ENCODE results near the gene ANKMY1. TPM values are rescaled to one million over a fixed set of nuclear protein-coding genes. Genes with fewer than 3 reads are reported as not detected.

The ANKMY1 gene
- total RNA-seq, 1 donor from 2014 or later: 25.1 TPM

GRCh38 chr2:240478346-240479110 is 79.3 kb downstream of the ANKMY1 start:
- DNase-seq (ENCODE audit: low spot score): no peak
- intact Hi-C loops (cut with micrococcal nuclease): no loop called here

GRCh38 chr2:240477916-240478315 is 79.9 kb downstream of the ANKMY1 start:
- Mint-ChIP-seq H3K4me1 (ENCODE audit: low read depth) (no peaks in the 10 kb centered on the region), H3K4me3 (ENCODE audit: low read depth) (no peak overlapping the region), H3K36me3 (ENCODE audit: low read depth) (no peaks in the 10 kb centered on the region), H3K9me3 (peaks cover 20% of the 10 kb centered on the region), H3K27ac (no peak overlapping the region), H3K27me3 (ENCODE audit: low read depth) (no peaks in the 10 kb centered on the region)
- intact Hi-C loops (cut with micrococcal nuclease): no loop called here
- no peak for DNase-seq (ENCODE audit: low spot score)

More at GRCh38 chr2:240478346-240479110, 79.3 kb downstream of the ANKMY1 start:
- no peak overlapping the region for H3K27ac Mint-ChIP-seq
- H3K4me3 Mint-ChIP-seq (ENCODE audit: low read depth): no peak overlapping the region
- peaks cover 14% of the 10 kb centered on the region for H3K9me3 Mint-ChIP-seq
- no peaks in the 10 kb centered on the region for H3K36me3 Mint-ChIP-seq (ENCODE audit: low read depth)
- H3K27me3 Mint-ChIP-seq (ENCODE audit: low read depth): no peaks in the 10 kb centered on the region
- H3K4me1 Mint-ChIP-seq (ENCODE audit: low read depth): no peaks in the 10 kb centered on the region

- DNase-seq (ENCODE audit: low spot score): no peak
- H3K9me3 Mint-ChIP-seq: peaks cover 21% of the 10 kb centered on the region
- H3K36me3 Mint-ChIP-seq (ENCODE audit: low read depth): no peaks in the 10 kb centered on the region
- H3K27ac Mint-ChIP-seq: no peak overlapping the region
- H3K4me3 Mint-ChIP-seq (ENCODE audit: low read depth): no peak overlapping the region
- intact Hi-C loops (cut with micrococcal nuclease): no loop called here
- H3K27me3 Mint-ChIP-seq (ENCODE audit: low read depth): no peaks in the 10 kb centered on the region
- H3K4me1 Mint-ChIP-seq (ENCODE audit: low read depth): no peaks in the 10 kb centered on the region
Observed at GRCh38 chr2:240473211-240473610, 84.6 kb downstream of the ANKMY1 start.

GRCh38 chr2:240472078-240472790 is 85.6 kb downstream of the ANKMY1 start:
- H3K27ac Mint-ChIP-seq: no peak overlapping the region
- no peaks in the 10 kb centered on the region for H3K36me3 Mint-ChIP-seq (ENCODE audit: low read depth)
- DNase-seq (ENCODE audit: low spot score): no peak
- H3K4me3 Mint-ChIP-seq (ENCODE audit: low read depth): no peak overlapping the region
- intact Hi-C loops (cut with micrococcal nuclease): no loop called here
- H3K27me3 Mint-ChIP-seq (ENCODE audit: low read depth): no peaks in the 10 kb centered on the region
- H3K4me1 Mint-ChIP-seq (ENCODE audit: low read depth): no peaks in the 10 kb centered on the region
- H3K9me3 Mint-ChIP-seq: peaks cover 21% of the 10 kb centered on the region

- no peak overlapping the region for H3K27ac Mint-ChIP-seq
- no peak overlapping the region for H3K4me3 Mint-ChIP-seq (ENCODE audit: low read depth)
- DNase-seq (ENCODE audit: low spot score): no peak
- no peaks in the 10 kb centered on the region for H3K4me1 Mint-ChIP-seq (ENCODE audit: low read depth)
- intact Hi-C loops (cut with micrococcal nuclease): no loop called here
- no peaks in the 10 kb centered on the region for H3K27me3 Mint-ChIP-seq (ENCODE audit: low read depth)
- no peaks in the 10 kb centered on the region for H3K36me3 Mint-ChIP-seq (ENCODE audit: low read depth)
- H3K9me3 Mint-ChIP-seq: peaks cover 18% of the 10 kb centered on the region
Observed at GRCh38 chr2:240469740-240470139, 88.0 kb downstream of the ANKMY1 start.

- no peak for DNase-seq (ENCODE audit: low spot score)
- no peaks in the 10 kb centered on the region for H3K27me3 Mint-ChIP-seq (ENCODE audit: low read depth)
- no peaks in the 10 kb centered on the region for H3K36me3 Mint-ChIP-seq (ENCODE audit: low read depth)
- intact Hi-C loops (cut with micrococcal nuclease): no loop called here
- H3K9me3 Mint-ChIP-seq: peaks cover 13% of the 10 kb centered on the region
- H3K4me1 Mint-ChIP-seq (ENCODE audit: low read depth): no peaks in the 10 kb centered on the region
- H3K27ac Mint-ChIP-seq: no peak overlapping the region
- H3K4me3 Mint-ChIP-seq (ENCODE audit: low read depth): no peak overlapping the region
Observed at GRCh38 chr2:240469239-240469636, 88.5 kb downstream of the ANKMY1 start.

GRCh38 chr2:240468303-240469238 is 89.2 kb downstream of the ANKMY1 start:
- H3K4me1 Mint-ChIP-seq (ENCODE audit: low read depth): no peaks in the 10 kb centered on the region
- no peaks in the 10 kb centered on the region for H3K27me3 Mint-ChIP-seq (ENCODE audit: low read depth)
- H3K4me3 Mint-ChIP-seq (ENCODE audit: low read depth): no peak overlapping the region
- peaks cover 7% of the 10 kb centered on the region for H3K9me3 Mint-ChIP-seq
- DNase-seq (ENCODE audit: low spot score): no peak
- no peak overlapping the region for H3K27ac Mint-ChIP-seq
- intact Hi-C loops (cut with micrococcal nuclease): no loop called here
- no peaks in the 10 kb centered on the region for H3K36me3 Mint-ChIP-seq (ENCODE audit: low read depth)

- no peaks in the 10 kb centered on the region for H3K27me3 Mint-ChIP-seq (ENCODE audit: low read depth)
- DNase-seq (ENCODE audit: low spot score): no peak
- intact Hi-C loops (cut with micrococcal nuclease): no loop called here
- no peaks in the 10 kb centered on the region for H3K9me3 Mint-ChIP-seq
- no peaks in the 10 kb centered on the region for H3K36me3 Mint-ChIP-seq (ENCODE audit: low read depth)
- H3K4me3 Mint-ChIP-seq (ENCODE audit: low read depth): no peak overlapping the region
- H3K4me1 Mint-ChIP-seq (ENCODE audit: low read depth): no peaks in the 10 kb centered on the region
- no peak overlapping the region for H3K27ac Mint-ChIP-seq
Observed at GRCh38 chr2:240467659-240468302, 90.0 kb downstream of the ANKMY1 start.

GRCh38 chr2:240467149-240467642 is 90.6 kb downstream of the ANKMY1 start:
- no peak overlapping the region for H3K4me3 Mint-ChIP-seq (ENCODE audit: low read depth)
- DNase-seq (ENCODE audit: low spot score): no peak
- H3K9me3 Mint-ChIP-seq: no peaks in the 10 kb centered on the region
- no peaks in the 10 kb centered on the region for H3K36me3 Mint-ChIP-seq (ENCODE audit: low read depth)
- H3K4me1 Mint-ChIP-seq (ENCODE audit: low read depth): no peaks in the 10 kb centered on the region
- no peaks in the 10 kb centered on the region for H3K27me3 Mint-ChIP-seq (ENCODE audit: low read depth)
- intact Hi-C loops (cut with micrococcal nuclease): no loop called here
- H3K27ac Mint-ChIP-seq: no peak overlapping the region

- H3K27ac Mint-ChIP-seq: no peak overlapping the region
- H3K36me3 Mint-ChIP-seq (ENCODE audit: low read depth): no peaks in the 10 kb centered on the region
- H3K27me3 Mint-ChIP-seq (ENCODE audit: low read depth): no peaks in the 10 kb centered on the region
- DNase-seq (ENCODE audit: low spot score): peak; percentile 7
- intact Hi-C loops (cut with micrococcal nuclease): no loop called here
- no peak overlapping the region for H3K4me3 Mint-ChIP-seq (ENCODE audit: low read depth)
- no peaks in the 10 kb centered on the region for H3K4me1 Mint-ChIP-seq (ENCODE audit: low read depth)
- H3K9me3 Mint-ChIP-seq: no peaks in the 10 kb centered on the region
Observed at GRCh38 chr2:240466579-240467148, 91.1 kb downstream of the ANKMY1 start.

- no peaks in the 10 kb centered on the region for H3K27me3 Mint-ChIP-seq (ENCODE audit: low read depth)
- intact Hi-C loops (cut with micrococcal nuclease): no loop called here
- no peak for DNase-seq (ENCODE audit: low spot score)
- H3K9me3 Mint-ChIP-seq: no peaks in the 10 kb centered on the region
- H3K4me1 Mint-ChIP-seq (ENCODE audit: low read depth): no peaks in the 10 kb centered on the region
- H3K27ac Mint-ChIP-seq: no peak overlapping the region
- no peak overlapping the region for H3K4me3 Mint-ChIP-seq (ENCODE audit: low read depth)
- H3K36me3 Mint-ChIP-seq (ENCODE audit: low read depth): no peaks in the 10 kb centered on the region
Observed at GRCh38 chr2:240465765-240466578, 91.8 kb downstream of the ANKMY1 start.
